HG02943 (cell line): Measurements from ENCODE around the gene LHX6.

Source experiments
- ATAC-seq: cut with Tn5 transposase; IDR thresholded peaks from one replicate; pipeline ENCODE4 v1.9.1; 2021; ENCODE audit warnings: mild to moderate bottlenecking, low read depth, moderate library complexity; ENCODE audit not compliant: unreplicated experiment

Gene LHX6

DNA sequence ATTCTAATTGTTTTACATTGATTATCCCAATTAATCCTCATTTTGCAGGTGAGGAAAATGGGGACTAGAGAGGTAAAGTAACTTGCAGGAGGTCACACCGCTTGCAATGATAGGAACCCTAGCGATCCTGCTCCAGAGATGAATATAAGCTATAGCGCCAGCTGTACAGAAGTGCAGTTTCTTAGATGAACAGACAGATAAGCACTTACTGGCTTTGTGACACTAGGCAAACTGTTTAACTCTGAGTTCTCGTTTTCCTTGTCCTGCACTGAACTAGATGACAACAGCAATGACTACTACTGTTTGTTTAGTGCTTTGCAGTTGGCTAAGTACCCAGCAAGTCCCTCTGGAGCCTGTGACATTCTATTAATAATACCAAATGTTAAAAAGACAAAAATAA lies 11.1 kb downstream of the LHX6 start:
- ATAC-seq, result no peak

DNA sequence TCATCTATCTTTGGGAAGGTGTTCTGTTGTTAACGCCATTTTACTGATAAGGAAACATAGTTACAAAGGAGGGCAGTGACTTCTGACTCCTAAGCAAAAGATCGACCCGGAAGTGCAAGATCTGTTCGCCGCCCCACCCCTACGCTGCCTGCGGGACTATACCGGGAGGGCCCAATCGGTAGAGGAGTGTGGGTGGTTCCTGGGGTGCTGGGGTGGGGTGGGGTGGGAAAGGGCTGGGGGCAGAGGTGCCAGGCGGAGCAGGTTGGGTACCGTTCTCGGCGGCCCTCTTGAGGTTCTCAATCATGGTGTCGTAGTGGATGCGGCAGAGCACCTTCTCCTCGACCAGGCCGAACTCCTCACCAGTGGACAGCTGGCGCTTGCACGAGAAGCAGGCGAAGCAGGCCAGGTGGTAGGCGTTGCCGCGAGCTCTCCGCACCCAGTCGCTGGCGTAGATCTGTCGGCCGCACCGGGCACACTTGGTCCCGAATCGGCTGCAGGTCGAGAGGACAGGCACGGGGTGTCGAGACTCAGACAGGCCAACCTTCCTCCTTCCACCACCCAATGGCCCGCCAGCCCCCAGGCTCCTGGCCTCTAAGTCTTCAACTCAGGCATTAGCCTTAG lies 11.8 kb downstream of the LHX6 start:
- ATAC-seq, result no peak

DNA sequence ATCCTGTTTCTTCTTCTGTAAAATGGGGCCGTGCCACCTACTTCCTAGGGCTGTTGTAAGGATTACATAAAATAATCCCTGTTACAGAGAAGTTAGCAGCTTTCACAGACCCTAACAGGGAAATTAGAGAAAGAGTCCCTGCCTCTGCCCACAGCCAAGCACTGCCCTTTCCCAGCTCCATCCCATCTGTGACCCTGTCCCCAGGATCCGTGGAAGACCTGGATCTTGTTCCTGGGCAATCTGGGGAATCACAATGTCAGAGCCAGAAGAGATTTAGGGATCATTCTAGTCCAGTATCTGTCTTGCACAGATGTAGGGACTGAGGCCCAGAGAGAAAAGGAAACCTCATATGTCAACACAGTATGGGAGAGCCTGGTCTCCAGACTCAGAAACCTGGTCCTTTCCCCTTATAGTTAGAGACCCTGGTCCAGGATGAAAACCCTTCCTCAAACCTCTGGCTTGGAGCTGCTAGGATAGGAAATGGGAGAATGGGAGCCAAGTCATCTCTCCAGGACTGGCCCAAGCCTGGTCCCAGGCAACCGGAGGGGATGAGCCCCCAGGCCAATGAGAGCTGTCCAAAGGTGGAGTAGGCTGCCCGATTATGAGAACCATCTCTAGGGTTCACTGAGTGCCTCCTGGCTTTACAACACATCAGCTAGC lies 12.5 kb downstream of the LHX6 start:
- ATAC-seq, result no peak

DNA sequence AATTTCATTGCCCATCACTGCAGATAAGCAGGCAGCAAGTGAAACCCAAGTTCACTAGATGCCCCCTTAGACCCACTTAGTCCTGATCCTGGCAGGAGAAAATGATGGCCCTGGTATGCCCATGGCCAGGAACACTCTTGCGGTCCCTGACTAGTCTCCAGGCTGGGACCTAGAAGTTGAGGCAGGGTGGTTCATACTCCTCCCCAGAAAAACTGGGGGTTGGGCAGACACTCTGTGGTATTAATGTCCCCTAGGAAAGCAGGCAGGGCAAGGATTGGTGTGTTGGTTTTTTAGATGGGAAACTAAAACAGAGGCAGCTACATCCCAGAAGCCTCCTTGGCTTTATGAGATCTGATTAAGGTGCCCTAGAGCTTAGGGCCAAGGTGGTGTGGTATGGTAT lies 13.1 kb downstream of the LHX6 start:
- no peak for ATAC-seq

DNA sequence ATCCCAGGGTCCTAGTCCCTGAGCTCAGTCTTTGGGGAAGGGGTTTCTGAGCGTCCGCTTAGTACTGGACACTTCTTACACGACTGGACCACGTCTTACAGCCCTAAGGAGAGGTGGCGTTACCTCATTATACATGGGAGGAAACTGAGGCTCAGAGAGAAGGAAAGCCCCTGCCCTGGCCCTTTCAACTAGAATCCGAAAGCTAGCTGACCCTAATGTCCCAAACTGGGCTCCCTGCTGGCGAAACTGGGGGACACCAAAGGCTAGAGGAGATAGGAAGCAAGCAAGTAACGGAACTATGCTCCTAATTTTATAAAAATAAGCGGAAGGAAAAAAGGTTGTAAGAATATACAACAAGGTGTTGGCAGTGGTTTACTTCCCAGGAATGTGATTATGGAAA lies 14.2 kb downstream of the LHX6 start:
- ATAC-seq, result no peak

DNA sequence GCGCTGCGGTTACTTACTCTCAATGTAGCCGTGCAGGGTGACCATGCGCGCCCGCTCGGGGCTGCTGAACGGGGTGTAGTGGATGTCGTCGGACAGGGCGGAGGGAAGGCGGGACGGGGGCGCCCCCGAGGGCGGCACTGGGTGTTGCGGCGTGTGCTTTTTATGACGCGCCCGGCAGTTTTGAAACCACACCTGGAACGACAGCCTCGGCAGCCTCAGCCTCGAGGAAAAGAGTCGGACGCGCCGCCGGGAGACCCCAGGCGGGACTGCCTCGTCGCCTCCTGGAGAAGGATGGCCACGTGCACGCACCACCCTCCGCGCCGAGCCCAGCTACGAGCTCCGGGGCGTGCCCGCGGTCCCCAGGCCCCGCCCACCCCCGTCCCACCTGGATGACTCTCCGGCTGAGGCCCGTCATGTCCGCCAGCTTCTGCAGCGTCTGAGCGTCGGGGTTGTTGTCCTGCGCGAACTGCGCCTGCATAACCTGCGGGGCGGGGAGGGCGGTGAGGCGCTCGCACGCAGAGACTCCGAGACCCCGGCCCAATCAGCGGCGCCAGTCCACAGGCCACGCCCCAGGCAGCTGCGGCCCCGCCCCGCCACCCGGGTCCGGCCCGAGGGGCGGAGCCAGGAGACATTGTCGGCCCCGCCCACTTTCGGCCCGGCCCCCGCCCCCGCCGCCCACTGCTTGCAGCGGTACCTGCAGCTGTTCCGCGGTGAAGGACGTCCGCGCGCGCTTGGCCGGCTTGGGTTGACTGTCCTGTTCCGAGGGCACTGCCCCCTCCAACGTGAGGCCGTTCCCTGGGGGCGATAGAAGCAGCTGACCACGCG lies 15.0 kb downstream of the LHX6 start:
- peak; percentile 47 for ATAC-seq

DNA sequence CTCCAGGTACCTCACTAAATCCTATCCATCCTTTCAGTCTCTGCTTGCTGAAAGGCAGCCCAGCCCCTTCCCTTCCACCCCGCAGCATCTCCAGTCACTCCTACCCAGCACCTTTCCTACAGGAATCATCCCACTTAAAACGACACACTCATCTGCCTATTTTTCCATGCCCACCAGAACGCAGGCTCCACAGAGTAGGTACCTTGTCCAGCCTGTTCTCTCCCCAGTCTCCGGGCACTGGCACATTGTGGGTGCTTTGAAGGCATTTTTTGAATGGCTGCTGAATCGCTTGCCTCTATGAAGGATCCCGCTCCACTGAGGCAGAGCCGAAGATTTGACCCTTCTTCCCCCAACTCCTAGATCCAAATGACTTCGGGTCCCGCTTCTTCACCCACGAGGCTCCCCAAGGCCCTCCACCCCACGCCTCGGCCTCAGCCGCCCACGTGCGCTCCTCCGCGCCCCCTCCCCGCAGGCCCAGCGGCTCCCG lies 15.6 kb downstream of the LHX6 start:
- no peak for ATAC-seq

DNA sequence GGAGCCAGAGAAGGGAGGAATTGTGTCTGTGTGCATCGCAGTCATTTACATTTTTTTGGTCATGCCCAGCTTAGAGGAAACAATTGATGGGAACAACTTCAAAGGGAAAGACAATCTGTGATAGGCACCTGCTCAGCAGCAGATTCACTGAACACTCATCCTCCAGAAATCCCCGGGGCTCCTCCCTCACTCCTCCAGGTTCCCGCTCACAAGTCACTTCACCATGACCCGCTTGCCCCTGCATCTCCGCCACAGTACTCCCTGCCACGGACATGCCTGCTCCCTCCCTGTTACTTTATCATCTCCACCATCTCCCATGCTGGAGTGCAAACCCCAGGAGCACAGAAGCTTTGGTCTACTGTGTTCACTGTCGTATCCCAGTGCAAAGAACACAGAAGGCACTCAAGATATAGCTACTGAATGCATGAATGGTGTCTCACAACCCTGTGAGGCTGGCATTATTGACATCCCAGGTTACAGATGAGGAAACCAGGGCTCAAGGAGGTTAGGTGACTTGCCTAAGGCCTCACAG lies 16.2 kb downstream of the LHX6 start:
- no peak for ATAC-seq

DNA sequence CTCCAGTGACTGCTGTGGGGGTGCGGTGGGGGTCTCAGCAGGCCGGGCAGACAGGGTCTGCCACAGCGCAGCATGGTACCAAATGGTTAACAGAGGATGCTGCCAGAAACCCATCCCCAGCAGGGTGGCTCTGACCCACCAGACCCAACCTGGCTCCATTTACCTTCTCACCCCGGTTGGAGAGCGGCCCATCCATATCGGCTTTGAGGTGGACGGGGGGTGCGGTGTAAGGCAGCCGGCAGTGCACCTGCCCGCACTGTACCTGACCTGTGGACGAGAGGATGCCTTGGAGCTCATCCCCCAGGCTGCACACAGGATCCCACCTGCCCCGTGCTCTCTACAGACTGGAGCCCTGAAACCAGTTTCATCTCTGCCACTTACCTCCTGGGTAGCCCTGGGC lies 19.3 kb downstream of the LHX6 start:
- ATAC-seq, result no peak

DNA sequence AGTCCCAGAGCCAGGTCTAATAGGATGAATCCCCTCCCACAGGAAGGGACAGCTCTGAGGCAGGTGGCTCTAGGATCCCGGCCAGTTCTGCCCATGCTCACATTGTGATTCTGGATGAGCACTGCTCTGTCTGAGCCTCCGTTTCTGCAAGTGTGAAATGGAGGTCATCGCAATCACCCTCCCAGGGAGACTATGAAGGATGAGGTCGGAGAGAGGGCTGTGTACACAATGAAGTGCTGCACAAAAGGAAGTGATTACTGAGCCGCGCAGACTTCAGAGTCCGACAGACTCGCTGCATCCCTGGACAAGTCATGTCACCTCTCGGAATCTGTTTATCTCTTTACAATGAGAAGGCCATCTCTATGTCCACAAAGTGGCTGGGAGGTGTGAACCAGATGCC lies 21.7 kb downstream of the LHX6 start:
- ATAC-seq, result no peak

DNA sequence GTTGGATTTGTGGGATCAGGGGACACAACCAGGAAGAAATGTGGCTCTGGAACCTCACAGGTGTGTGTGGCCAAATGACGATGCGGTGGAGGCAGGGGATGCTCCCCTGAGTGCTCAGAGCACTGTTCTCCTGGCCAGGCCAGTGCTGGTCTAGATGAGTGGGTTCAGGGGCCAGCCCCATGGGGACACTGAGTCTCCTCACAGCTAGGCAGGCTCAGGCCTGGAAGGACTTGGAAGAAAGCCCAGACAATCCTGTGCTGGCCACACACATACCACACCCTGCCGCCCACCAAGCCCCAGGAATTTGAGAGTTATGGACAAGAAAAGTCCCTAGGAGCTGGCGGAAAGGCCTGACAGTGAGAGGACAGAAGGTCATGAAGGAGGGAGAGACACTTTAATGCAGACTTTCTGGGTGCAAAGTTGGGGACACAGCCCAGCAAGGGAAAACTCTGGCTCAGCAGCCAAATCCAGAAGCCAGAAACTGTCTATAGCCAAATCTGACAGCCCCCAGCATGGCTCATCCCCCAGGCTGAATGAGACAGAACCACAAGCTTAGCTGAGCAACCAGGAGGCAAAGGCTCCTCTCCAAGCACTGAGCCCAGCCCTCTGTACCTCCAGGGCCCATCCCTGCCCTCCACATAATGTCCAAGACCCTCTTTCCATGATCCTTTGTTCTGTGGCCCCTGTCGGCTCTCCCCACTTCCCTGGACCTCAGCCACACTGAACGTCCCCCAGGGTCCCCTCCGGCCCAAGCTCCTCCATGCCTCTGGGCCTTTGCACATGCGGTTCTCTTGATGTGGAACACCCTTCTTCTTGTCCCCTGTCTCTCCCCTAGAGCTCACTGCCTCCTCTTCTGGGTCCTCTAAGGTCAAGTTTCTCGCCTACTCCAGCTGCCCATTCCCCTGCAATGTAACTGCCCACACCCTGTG lies 22.4 kb downstream of the LHX6 start:
- ATAC-seq, result no peak

DNA sequence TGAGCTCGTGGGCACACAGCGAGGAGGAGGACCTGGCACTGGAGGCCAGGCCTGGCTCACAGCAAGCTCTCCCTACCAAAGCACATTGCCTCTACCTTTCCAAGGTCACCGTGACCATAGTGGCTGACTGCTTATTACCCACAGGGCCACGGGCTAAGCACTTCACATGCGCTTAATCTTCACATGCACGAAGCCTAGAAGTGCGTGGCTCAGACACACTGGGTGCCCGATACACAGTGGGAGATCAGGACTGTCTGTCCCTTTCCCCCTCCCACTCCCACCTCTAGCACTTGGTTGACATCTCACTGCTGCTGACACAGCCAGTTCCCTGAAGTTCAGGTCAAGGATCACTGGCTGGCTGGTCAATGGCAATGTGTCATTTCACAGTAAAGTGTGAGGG lies 23.6 kb downstream of the LHX6 start:
- no peak for ATAC-seq

DNA sequence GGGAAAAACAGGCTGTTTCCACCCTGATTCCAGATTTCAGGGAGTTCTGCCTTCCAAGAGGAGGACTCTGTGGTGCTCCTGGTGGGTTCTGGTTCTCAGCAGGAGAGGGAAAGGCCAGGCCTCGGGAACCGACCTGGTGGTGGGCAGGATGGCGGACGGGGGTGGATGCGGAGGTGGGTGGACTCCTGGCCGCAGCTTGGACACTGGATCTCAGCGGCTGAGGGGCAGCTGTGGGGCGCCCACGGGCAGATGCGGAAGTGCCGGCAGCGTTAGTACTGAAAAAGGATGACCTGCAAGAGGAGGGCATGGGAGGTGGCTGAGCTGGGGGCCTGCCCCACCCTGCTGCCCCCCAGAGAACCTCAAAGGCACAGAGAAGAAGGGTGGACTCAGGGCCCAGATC lies 24.3 kb downstream of the LHX6 start:
- ATAC-seq, result no peak

DNA sequence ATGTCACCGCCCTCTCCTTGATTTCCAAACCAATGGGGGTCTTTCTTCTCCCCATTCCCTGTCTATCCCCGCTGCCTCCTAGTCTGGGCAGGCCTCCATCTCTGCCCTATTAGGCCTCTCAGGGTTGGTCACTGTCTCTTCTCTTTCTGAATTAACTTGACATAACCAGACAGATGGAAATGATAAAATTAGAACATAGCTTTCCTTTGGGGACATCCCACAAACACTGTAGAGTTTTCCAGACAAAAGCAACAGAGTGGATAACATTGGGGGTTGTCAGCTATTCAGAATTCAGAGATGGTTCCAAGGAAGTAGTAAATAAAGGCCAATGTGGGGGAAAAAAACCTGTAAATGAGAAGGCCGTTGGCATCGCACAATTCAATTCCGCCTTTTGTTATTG lies 24.7 kb downstream of the LHX6 start:
- ATAC-seq, result no peak

DNA sequence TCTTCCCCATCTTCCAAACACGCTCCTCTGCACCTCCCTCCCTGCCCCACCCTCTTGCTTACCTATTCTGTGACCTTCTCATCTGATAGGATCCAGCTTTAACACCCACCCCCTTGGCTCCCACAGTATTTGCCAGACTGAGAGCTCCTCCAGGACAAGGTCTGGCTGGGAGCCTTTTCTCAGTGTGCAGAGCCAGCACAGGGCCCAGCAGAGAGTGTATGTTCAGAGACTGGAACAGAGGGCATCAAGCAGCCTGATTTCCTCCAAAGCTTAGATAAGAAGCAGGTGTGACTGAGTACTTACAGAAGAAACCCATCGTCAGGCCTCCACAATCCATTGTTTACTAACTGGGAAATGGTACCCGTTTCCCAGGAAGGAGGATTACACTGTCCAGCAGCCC lies 26.6 kb downstream of the LHX6 start:
- ATAC-seq, result no peak

DNA sequence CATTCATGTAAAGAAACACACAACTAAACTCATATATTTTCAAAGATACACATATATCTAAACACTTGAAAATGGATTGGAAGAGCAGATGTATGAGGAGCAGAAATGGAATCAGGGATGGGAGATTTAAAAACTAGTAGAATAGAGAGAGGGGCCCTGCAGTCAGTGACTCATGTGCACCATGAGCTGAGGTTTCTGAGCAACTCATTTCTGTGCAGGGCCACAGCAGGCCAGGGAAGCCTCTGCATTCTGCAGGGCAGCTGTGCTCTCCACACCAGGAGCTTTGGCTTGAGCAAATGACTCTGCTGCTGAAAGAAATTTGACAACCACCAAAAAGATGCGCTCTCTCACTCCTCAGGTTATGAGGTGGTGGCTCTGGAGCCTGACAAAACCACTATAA lies 27.1 kb downstream of the LHX6 start:
- ATAC-seq, result no peak

DNA sequence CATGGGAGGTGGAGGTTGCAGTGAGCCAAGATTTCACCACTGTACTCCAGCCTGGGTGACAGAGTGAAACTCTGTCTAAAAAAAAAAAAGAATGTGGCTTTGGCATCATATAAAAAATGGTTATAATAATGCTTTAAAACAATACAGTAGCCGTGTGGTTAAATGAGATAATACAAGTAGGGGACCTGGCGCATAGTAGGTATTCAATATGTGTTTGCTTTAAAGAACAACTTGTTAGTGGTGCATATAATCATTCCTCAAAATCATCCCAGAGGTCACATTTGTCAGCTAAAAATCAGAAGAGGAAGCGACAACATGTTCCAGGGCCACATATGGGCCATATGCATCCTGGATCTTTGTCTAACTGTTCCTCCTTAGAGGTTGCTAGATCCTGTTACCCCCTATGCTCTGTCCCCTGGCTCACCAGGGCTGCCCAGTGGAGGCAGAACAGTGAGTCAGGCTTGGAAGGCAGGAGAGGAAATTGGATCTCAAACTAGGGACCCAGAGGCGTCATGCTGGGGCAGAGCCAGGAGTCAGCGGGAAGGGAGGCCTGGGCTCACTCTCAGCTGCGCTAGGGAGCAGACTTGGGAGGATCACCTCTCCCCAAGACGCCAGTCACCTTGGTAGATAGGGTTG lies 27.7 kb downstream of the LHX6 start:
- no peak for ATAC-seq

DNA sequence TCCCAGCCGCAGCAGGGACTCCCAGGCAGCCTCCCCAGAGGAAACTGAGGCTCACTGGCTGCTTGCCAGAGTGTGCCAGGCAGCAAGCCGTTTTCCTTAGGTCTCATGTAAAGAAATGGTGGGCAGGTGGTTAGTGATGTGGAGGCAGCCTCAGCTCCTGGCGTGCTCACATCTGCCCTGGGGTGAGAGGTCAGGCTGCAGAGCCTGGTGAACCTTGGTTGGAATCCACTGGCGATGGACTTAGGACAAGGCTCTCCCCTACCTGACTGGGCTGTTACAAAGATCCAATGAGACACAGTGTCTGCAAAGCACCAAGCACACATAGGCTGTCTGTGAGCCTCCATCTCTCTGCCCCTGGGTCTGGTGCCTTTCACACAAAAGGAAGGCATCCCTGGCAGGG lies 30.9 kb downstream of the LHX6 start:
- ATAC-seq, result no peak

DNA sequence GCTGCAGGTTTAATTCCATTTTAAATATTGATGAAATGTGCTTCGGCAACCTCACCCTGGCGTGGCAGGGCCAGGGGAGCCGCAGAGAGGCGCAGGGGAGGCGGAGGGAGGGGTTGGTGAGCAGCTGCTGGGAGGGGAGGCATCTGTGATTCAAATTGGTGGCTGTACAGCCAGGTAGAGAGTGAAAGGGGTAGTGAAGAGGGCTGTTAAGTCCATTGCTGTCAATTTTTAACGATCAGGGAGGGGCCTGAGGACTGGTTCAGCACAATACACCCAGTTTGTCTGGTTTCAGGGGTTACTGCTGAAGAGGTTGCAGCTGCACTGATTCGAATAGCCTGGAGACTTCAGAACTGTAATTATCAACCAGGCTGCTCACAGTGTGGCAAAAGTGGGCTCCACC lies 31.3 kb downstream of the LHX6 start:
- ATAC-seq, result no peak

DNA sequence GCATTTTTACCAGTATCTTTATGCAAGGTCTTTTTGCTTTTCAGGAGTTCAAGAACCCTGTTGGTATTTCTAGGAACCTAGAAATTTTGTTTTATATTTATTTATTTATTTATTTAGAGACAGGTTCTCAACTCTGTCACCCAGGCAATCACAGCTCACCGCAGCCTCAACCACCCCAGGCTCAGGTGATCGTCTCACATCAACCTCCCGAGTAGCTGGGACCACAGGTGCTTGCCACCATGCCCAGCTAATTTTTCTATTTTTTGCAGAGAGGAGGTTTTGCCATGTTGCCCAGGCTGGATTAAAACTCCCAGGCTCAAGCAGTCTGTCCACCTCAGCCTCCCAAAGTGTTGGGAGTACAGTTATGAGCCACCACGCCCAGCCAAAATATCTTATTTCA lies 32.9 kb downstream of the LHX6 start:
- no peak for ATAC-seq
